ENCODE data around the gene KCTD6.

GRCh38 chr3:58473275-58473674 is 18.6 kb upstream of the KCTD6 start:
- TF ChIP-seq EZH2 (IDR thresholded peaks at IDR 0.05), result no peak
- no peak for TF ChIP-seq CTCF (IDR thresholded peaks at IDR 0.05 in 2 of 3, conservative IDR thresholded peaks at IDR 0.05 in 1 of 3; ENCODE audit: borderline replicate concordance in 1 of 3, insufficient read depth in 1 of 3, low read depth in 2 of 3, low read length in 2 of 3)
- no peak for TF ChIP-seq POLR2AphosphoS5 (IDR thresholded peaks at IDR 0.05; ENCODE audit: low read depth, low read length)
- no peak for TF ChIP-seq CEBPB (IDR thresholded peaks at IDR 0.05; ENCODE audit: low read depth)
- no peak for TF ChIP-seq POLR2A (IDR thresholded peaks at IDR 0.05; ENCODE audit: borderline replicate concordance, extremely low read depth, insufficient read depth, insufficient read length)
- no peak for TF ChIP-seq EZH2phosphoT487 (IDR thresholded peaks at IDR 0.05; ENCODE audit: borderline replicate concordance)
- TF ChIP-seq FOSL1 (IDR thresholded peaks at IDR 0.05; ENCODE audit: low read depth), result no peak
- TF ChIP-seq, protein P1, sequence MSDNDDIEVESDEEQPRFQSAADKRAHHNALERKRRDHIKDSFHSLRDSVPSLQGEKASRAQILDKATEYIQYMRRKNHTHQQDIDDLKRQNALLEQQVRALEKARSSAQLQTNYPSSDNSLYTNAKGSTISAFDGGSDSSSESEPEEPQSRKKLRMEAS (IDR thresholded peaks at IDR 0.05), result no peak
- TF ChIP-seq SP1 (IDR thresholded peaks at IDR 0.05; ENCODE audit: low read depth), result no peak
- TF ChIP-seq ZNF274 (IDR thresholded peaks at IDR 0.05; ENCODE audit: low read depth, low read length), result no peak
- no peak for TF ChIP-seq REST (IDR thresholded peaks at IDR 0.05; ENCODE audit: low read depth)
- no peak for TF ChIP-seq CBX3 (IDR thresholded peaks at IDR 0.05; ENCODE audit: low read depth)
